ENCODE measurements around the gene ROR1. TPM values are rescaled to one million over a fixed set of nuclear protein-coding genes. Genes with fewer than 3 reads are reported as not detected.
"Not testable (repeated sequence)": the region's sequence is repeated elsewhere in the genome, so short reads cannot be mapped to it uniquely, and the experiment has no call there.

ROR1 gene
- polyA plus RNA-seq, 1 experiment = 7.1 TPM

GRCh38 chr1:63810936-63811469 is 37.2 kb downstream of the ROR1 start:
- Histone ChIP-seq H3K4me3 (ENCODE audit: low read depth, low read length) (no peak overlapping the region), H3K9me3 (ENCODE audit: control insufficient read depth, insufficient read depth, low read length) (no peaks in the 10 kb centered on the region), H3K27ac (ENCODE audit: low read depth, low read length) (no peak overlapping the region), H3K27me3 (ENCODE audit: control insufficient read depth, insufficient read depth, low read length) (no peaks in the 10 kb centered on the region)
- ChIA-PET POLR2A (no interaction called here), CTCF (interaction anchor here (0.7 kb wide), 1 partner anchor 110 kb away, joined by 4 read pairs; no protein-coding TSS in a partner anchor)
- TF ChIP-seq, protein P1, sequence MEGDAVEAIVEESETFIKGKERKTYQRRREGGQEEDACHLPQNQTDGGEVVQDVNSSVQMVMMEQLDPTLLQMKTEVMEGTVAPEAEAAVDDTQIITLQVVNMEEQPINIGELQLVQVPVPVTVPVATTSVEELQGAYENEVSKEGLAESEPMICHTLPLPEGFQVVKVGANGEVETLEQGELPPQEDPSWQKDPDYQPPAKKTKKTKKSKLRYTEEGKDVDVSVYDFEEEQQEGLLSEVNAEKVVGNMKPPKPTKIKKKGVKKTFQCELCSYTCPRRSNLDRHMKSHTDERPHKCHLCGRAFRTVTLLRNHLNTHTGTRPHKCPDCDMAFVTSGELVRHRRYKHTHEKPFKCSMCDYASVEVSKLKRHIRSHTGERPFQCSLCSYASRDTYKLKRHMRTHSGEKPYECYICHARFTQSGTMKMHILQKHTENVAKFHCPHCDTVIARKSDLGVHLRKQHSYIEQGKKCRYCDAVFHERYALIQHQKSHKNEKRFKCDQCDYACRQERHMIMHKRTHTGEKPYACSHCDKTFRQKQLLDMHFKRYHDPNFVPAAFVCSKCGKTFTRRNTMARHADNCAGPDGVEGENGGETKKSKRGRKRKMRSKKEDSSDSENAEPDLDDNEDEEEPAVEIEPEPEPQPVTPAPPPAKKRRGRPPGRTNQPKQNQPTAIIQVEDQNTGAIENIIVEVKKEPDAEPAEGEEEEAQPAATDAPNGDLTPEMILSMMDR (IDR thresholded peaks at IDR 0.05; ENCODE audit: low read depth, low read length) = no peak
- no peak for DNase-seq (ENCODE audit: low read depth, low spot score)

GRCh38 chr1:63812071-63812700 is 38.4 kb downstream of the ROR1 start:
- TF ChIP-seq, protein P1 (IDR thresholded peaks at IDR 0.05; ENCODE audit: low read depth, low read length) = no peak
- no peak overlapping the region for H3K27ac ChIP-seq (ENCODE audit: low read depth, low read length)
- ChIA-PET POLR2A (no interaction called here), CTCF (interaction anchor here (0.7 kb wide), 1 partner anchor 109 kb away, joined by 4 read pairs; no protein-coding TSS in a partner anchor)
- no peaks in the 10 kb centered on the region for H3K9me3 ChIP-seq (ENCODE audit: control insufficient read depth, insufficient read depth, low read length)
- H3K27me3 ChIP-seq (ENCODE audit: control insufficient read depth, insufficient read depth, low read length) = peaks cover 3% of the 10 kb centered on the region
- no peak overlapping the region for H3K4me3 ChIP-seq (ENCODE audit: low read depth, low read length)
- no peak for DNase-seq (ENCODE audit: low read depth, low spot score)

GRCh38 chr1:63813829-63814277 is 40.0 kb downstream of the ROR1 start:
- no peak overlapping the region for H3K4me3 ChIP-seq (ENCODE audit: low read depth, low read length)
- ChIA-PET CTCF (no interaction called here), POLR2A (no interaction called here)
- H3K9me3 ChIP-seq (ENCODE audit: control insufficient read depth, insufficient read depth, low read length) = no peaks in the 10 kb centered on the region
- TF ChIP-seq, protein P1 (IDR thresholded peaks at IDR 0.05; ENCODE audit: low read depth, low read length) = no peak
- H3K27me3 ChIP-seq (ENCODE audit: control insufficient read depth, insufficient read depth, low read length) = peaks cover 3% of the 10 kb centered on the region
- no peak for DNase-seq (ENCODE audit: low read depth, low spot score)
- H3K27ac ChIP-seq (ENCODE audit: low read depth, low read length) = no peak overlapping the region

- H3K4me3 ChIP-seq (ENCODE audit: low read depth, low read length); POLR2A ChIA-PET; H3K9me3 ChIP-seq (ENCODE audit: control insufficient read depth, insufficient read depth, low read length); H3K27me3 ChIP-seq (ENCODE audit: control insufficient read depth, insufficient read depth, low read length); H3K27ac ChIP-seq (ENCODE audit: low read depth, low read length); DNase-seq (ENCODE audit: low read depth, low spot score): not testable (repeated sequence)
- CTCF ChIA-PET = interaction anchor here (0.9 kb wide), 1 partner anchor 35 kb away, joined by 3 read pairs; no protein-coding TSS in a partner anchor
Measured at GRCh38 chr1:63816217-63816815, 42.5 kb downstream of the ROR1 start.

GRCh38 chr1:63817152-63817667 is 43.4 kb downstream of the ROR1 start:
- ChIA-PET POLR2A (no interaction called here), CTCF (no interaction called here)
- Histone ChIP-seq H3K27me3 (ENCODE audit: control insufficient read depth, insufficient read depth, low read length) (peaks cover 6% of the 10 kb centered on the region), H3K9me3 (ENCODE audit: control insufficient read depth, insufficient read depth, low read length) (no peaks in the 10 kb centered on the region), H3K4me3 (ENCODE audit: low read depth, low read length) (no peak overlapping the region), H3K27ac (ENCODE audit: low read depth, low read length) (no peak overlapping the region)
- TF ChIP-seq, protein P1 (IDR thresholded peaks at IDR 0.05; ENCODE audit: low read depth, low read length) = no peak
- DNase-seq (ENCODE audit: low read depth, low spot score) = no peak
